D341Med (cell line): ENCODE measurements around the gene POTEJ.
"Not testable (repeated sequence)": the region's sequence is repeated elsewhere in the genome, so short reads cannot be mapped to it uniquely, and the experiment has no call there.

Source experiments
- DNase-seq: peaks from one replicate; pipeline ENCODE4 v3.0.0; 2012; ENCODE audit warnings: low spot score

Gene POTEJ

GRCh38 chr2:130611140-130611539, at the start of gene POTEJ:
Gene POTEJ, plus strand, starts transcription at chr2:130611440. Its CDS starts 93 bp downstream, at chr2:130611533.
- not testable (repeated sequence) for DNase-seq

GRCh38 chr2:130566165-130566564, 45.1 kb upstream of the POTEJ start:
- DNase-seq: not testable (repeated sequence)

GRCh38 chr2:130571929-130572328, 39.3 kb upstream of the POTEJ start:
- DNase-seq: not testable (repeated sequence)

GRCh38 chr2:130574230-130574629, 37.0 kb upstream of the POTEJ start:
- not testable (repeated sequence) for DNase-seq

- not testable (repeated sequence) for DNase-seq
Observed at GRCh38 chr2:130576209-130576784, 34.9 kb upstream of the POTEJ start.

- not testable (repeated sequence) for DNase-seq
Observed at GRCh38 chr2:130577559-130577958, 33.7 kb upstream of the POTEJ start.

GRCh38 chr2:130579121-130579520, 32.1 kb upstream of the POTEJ start:
- DNase-seq: not testable (repeated sequence)

GRCh38 chr2:130581491-130581890, 29.7 kb upstream of the POTEJ start:
- DNase-seq: not testable (repeated sequence)

GRCh38 chr2:130582970-130583369, 28.3 kb upstream of the POTEJ start:
- not testable (repeated sequence) for DNase-seq

- not testable (repeated sequence) for DNase-seq
Observed at GRCh38 chr2:130583582-130583981, 27.7 kb upstream of the POTEJ start.

- DNase-seq: not testable (repeated sequence)
Observed at GRCh38 chr2:130584726-130585125, 26.5 kb upstream of the POTEJ start.

- DNase-seq: not testable (repeated sequence)
Observed at GRCh38 chr2:130588688-130589458, 22.4 kb upstream of the POTEJ start.

- not testable (repeated sequence) for DNase-seq
Observed at GRCh38 chr2:130590170-130590841, 20.9 kb upstream of the POTEJ start.

GRCh38 chr2:130590842-130591359, 20.3 kb upstream of the POTEJ start:
- not testable (repeated sequence) for DNase-seq

GRCh38 chr2:130592791-130593414, 18.3 kb upstream of the POTEJ start:
- DNase-seq: not testable (repeated sequence)

GRCh38 chr2:130594011-130594410, 17.2 kb upstream of the POTEJ start:
- not testable (repeated sequence) for DNase-seq

GRCh38 chr2:130596757-130597156, 14.5 kb upstream of the POTEJ start:
- not testable (repeated sequence) for DNase-seq

- DNase-seq: not testable (repeated sequence)
Observed at GRCh38 chr2:130597994-130598393, 13.2 kb upstream of the POTEJ start.

GRCh38 chr2:130598463-130598862, 12.8 kb upstream of the POTEJ start:
- not testable (repeated sequence) for DNase-seq

- not testable (repeated sequence) for DNase-seq
Observed at GRCh38 chr2:130599393-130599792, 11.8 kb upstream of the POTEJ start, which contains the start of gene CFC1. Gene CFC1, minus strand, starts transcription at chr2:130599575. Its CDS starts 288 bp downstream, at chr2:130599287.

GRCh38 chr2:130599926-130600325, 11.3 kb upstream of the POTEJ start:
- not testable (repeated sequence) for DNase-seq
